Upper lobe of right lung (tissue), 1 donor: ENCODE measurements around the gene AGPAT3. TPM values are rescaled to one million over a fixed set of nuclear protein-coding genes. Genes with fewer than 3 reads are reported as not detected.

Source experiments
- ATAC-seq: fragments of 200-7000 bp; cut with Tn5 transposase; one replicate; pipeline ENCODE4 v1.9.1; 2020; ENCODE audit warnings: mild to moderate bottlenecking, moderate library complexity
- DNase-seq: peaks from one replicate; pipeline ENCODE4 v3.0.0-alpha.2; 2020
- H3K27ac ChIP-seq: fragments of 200-600 bp; one replicate; pipeline ENCODE4 v1.8.0; 2022
- H3K27me3 ChIP-seq: fragments of 200-600 bp; one replicate; pipeline ENCODE4 v1.8.0; 2022; ENCODE audit warnings: mild to moderate bottlenecking
- H3K36me3 ChIP-seq: fragments of 200-600 bp; one replicate; pipeline ENCODE4 v1.8.0; 2022
- H3K4me1 ChIP-seq: fragments of 200-600 bp; one replicate; pipeline ENCODE4 v1.8.0; 2022
- H3K4me3 ChIP-seq: fragments of 200-600 bp; one replicate; pipeline ENCODE4 v1.8.0; 2022; ENCODE audit warnings: mild to moderate bottlenecking
- H3K9me3 ChIP-seq: fragments of 200-600 bp; one replicate; pipeline ENCODE4 v1.8.0; 2022
- intact Hi-C: fragments of 100-400 bp; cut with DNase I; formaldehyde crosslinking; loops from one replicate; pipeline ENCODE4 v1.11.0; 2022
- total RNA-seq: library from RNA; stranded (reverse); fragmentation: NEBNext Ultra II Directional; extraction: Animal tissue kit (Norgen Biotek cat#: 25700); gene quantifications from one replicate; pipeline ENCODE4 v1.2.1, GENCODE V29; 2021
- TF ChIP-seq, protein P1 (sequence below): fragments of 200-600 bp; IDR thresholded peaks from one replicate; pipeline ENCODE4 v1.8.0; 2022; ENCODE audit warnings: antibody characterized with exemption
- donor health status: DM: no; HTN: yes; CAD: no; lungs with severe emphysema.

AGPAT3 gene
- total RNA-seq, 1 donor from 2014 or later: 86.0 TPM

DNA sequence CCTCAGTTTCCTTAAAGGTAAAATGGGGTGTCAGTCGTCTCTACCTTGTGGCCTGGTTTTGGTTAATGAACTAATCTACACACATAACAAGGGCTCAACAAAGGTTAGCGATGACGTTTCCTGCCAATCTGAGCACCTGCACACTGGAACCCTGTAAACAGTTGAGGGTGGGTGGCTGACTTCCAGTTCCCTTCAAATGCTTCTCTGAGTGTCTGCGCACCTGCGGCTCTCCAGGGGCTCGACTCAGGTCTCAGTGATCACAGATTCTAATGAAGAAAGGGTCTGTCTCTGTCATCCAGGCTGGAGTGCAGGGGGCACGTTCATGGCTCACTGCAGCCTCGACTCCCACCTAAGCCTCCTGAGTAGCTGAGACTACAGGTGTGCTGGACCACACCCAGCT is 3.3 kb upstream of the AGPAT3 start:
- H3K36me3 ChIP-seq: no peaks in the 10 kb centered on the region
- H3K9me3 ChIP-seq: no peaks in the 10 kb centered on the region
- no peak for DNase-seq
- H3K27me3 ChIP-seq: no peaks in the 10 kb centered on the region
- intact Hi-C loops: no loop called here
- H3K4me1 ChIP-seq: peaks cover 3% of the 10 kb centered on the region
- H3K4me3 ChIP-seq: no peak overlapping the region
- ATAC-seq: no peak
- no peak overlapping the region for H3K27ac ChIP-seq
- TF ChIP-seq, protein P1, sequence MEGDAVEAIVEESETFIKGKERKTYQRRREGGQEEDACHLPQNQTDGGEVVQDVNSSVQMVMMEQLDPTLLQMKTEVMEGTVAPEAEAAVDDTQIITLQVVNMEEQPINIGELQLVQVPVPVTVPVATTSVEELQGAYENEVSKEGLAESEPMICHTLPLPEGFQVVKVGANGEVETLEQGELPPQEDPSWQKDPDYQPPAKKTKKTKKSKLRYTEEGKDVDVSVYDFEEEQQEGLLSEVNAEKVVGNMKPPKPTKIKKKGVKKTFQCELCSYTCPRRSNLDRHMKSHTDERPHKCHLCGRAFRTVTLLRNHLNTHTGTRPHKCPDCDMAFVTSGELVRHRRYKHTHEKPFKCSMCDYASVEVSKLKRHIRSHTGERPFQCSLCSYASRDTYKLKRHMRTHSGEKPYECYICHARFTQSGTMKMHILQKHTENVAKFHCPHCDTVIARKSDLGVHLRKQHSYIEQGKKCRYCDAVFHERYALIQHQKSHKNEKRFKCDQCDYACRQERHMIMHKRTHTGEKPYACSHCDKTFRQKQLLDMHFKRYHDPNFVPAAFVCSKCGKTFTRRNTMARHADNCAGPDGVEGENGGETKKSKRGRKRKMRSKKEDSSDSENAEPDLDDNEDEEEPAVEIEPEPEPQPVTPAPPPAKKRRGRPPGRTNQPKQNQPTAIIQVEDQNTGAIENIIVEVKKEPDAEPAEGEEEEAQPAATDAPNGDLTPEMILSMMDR: no peak

DNA sequence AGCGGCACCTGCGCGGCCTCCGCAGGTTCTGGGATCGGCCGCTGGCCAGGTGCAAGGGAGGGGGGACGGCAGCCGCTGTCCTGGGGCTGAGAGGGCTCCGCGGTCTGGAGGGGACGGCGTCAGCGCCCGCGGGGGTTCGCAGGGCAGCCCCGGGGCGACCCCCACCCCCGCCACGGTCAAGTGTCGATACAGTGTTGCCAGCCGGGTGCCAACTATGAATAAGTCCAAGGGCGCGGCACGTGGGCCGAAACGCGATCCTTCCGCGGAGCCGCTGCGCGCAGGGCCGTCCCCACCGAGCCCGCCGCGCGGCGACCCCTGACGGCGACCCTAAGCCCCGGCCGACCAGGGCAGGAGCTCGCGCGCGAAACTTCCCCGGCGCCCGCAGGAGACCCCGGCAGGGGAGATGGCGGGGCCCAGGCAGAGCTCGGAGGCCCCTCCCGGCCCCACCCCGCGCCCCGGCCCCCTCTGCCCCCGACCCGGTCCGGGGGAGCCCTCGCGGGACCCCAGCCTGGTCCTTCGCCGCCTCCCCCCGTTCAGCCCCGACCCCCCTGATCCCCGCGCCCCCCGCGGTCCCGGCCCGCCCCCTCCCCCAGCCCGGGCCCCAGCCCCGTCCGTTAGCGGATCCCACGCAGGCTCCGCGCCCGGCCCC is 586 bp upstream of the AGPAT3 start:
- intact Hi-C loops: no loop called here
- DNase-seq: peak; percentile 87
- H3K27ac ChIP-seq: peak overlapping the region; percentile 80
- ATAC-seq: peak; percentile 80
- no peaks in the 10 kb centered on the region for H3K27me3 ChIP-seq
- no peaks in the 10 kb centered on the region for H3K36me3 ChIP-seq
- H3K4me1 ChIP-seq: peaks cover 13% of the 10 kb centered on the region
- TF ChIP-seq, protein P1: no peak
- H3K4me3 ChIP-seq: peak overlapping the region; percentile 73
- no peaks in the 10 kb centered on the region for H3K9me3 ChIP-seq

DNA sequence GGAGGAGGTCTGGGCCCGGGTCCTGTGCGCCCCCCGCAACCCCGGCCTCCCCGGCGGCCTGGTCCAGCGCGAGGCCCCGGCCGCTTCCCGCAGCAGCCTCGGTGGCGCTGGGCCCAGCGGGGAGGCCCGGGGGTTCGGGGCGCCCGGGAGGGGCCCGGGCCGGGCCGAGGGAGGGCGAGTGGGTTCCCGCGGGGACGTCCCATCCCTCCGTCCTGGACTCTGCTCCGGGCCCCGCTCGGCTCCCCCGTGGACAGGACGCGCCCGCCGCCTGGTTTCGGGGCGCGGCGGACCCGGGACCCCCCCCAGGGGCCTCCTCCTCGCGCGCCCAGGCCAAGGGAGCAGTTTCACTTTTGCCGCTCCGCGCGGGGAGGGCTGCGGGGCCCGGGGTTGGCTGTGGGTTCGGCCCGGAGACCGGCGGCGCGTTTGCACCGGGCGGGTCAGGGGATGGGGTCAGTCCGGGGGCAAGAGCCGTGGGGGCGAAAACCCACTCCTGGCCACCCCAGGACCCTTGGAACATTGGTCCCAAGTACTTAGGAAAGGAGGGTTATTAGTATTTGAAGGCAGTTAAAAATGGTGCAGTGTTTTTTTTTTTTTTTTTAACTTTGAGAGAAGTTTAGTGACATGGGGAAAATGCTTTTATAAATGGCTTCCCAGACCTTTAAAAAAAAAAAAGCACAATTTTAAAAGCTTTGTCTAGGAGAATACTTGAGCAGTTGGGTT is 677 bp downstream of the AGPAT3 start:
- intact Hi-C loops: no loop called here
- Histone ChIP-seq H3K4me1 (peaks cover 13% of the 10 kb centered on the region), H3K27me3 (no peaks in the 10 kb centered on the region), H3K4me3 (peak overlapping the region; percentile 74), H3K9me3 (no peaks in the 10 kb centered on the region), H3K27ac (peak overlapping the region; percentile 88), H3K36me3 (no peaks in the 10 kb centered on the region)
- ATAC-seq (peak; percentile 62), DNase-seq (peak; percentile 83)
- TF ChIP-seq, protein P1: no peak

DNA sequence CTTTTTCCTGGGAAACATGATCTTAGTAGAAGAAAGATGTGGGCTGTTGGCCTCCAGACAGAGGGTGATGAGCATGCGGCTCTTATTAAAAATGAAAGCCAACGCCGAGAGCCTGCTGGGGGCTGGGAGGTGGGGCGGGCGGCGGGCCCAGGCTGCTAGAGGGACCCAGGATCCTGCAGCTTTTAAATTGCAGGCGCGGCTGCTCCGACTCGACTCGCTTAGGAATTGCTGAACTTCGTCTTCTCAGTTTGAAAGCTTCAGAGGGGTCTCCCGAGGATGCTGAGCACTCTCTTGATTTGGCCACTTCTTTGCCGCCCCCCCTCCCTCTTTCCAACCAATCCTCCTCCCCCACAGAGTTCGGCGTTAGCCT is 1.2 kb downstream of the AGPAT3 start:
- TF ChIP-seq, protein P1: no peak
- peaks cover 13% of the 10 kb centered on the region for H3K4me1 ChIP-seq
- peak overlapping the region; percentile 88 for H3K27ac ChIP-seq
- ATAC-seq: peak; percentile 11
- H3K27me3 ChIP-seq: no peaks in the 10 kb centered on the region
- DNase-seq: no peak
- peak overlapping the region; percentile 74 for H3K4me3 ChIP-seq
- intact Hi-C loops: no loop called here
- no peaks in the 10 kb centered on the region for H3K9me3 ChIP-seq
- H3K36me3 ChIP-seq: peaks cover 3% of the 10 kb centered on the region

DNA sequence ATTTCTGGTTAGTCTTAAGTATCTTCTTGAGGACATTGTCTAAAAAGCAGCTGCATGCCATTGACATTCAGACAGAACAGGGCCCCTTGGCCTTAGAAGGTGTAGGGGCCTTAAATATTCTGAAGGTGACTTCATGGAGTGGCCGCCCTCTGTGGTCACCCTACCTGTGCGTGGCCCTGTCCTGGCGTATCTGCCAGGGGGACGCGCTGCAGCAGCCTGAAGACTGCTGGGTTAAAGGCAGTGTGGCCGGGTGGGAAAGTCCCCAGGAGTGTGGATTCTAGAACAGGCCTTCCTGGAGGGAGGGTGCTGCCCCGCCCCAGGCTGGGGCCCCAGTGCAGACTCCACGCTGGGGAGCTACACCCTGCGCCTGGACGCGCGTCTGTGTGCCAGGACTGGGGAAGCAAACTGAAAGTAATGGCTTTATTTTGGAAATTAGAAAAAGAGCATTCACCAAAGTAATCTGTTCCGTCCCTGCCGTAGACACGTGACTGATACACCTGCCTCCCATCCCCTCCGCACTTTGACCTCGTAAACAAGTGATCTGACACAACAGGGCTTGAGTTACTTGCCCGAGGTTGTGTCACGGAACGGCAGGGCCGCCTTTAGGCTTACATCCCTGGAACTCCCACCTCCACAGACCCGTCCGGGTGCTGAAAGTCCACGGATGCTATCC is 1.8 kb downstream of the AGPAT3 start:
- peak overlapping the region; percentile 88 for H3K27ac ChIP-seq
- peaks cover 4% of the 10 kb centered on the region for H3K36me3 ChIP-seq
- peak; percentile 77 for DNase-seq
- no peaks in the 10 kb centered on the region for H3K27me3 ChIP-seq
- intact Hi-C loops: no loop called here
- peaks cover 13% of the 10 kb centered on the region for H3K4me1 ChIP-seq
- TF ChIP-seq, protein P1: no peak
- peak overlapping the region; percentile 74 for H3K4me3 ChIP-seq
- no peaks in the 10 kb centered on the region for H3K9me3 ChIP-seq
- ATAC-seq: peak; percentile 63
